GM12892 (cell line): ENCODE data around the gene DHRSX.

Experiments
- POLR2A ChIP-seq: IDR thresholded peaks from 2 replicates; pipeline ENCODE4 v1.6.1; 2011; ENCODE audit warnings: low read depth, low read length, control low read depth
- TAF1 ChIP-seq: IDR thresholded peaks from 2 replicates; pipeline ENCODE4 v1.6.1; 2011; ENCODE audit warnings: low read depth, mild to moderate bottlenecking, control low read depth, low read length, borderline replicate concordance

- TF ChIP-seq TAF1 (no peak), POLR2A (no peak)
Measured at GRCh38 chrX:2360731-2361130, 140.0 kb downstream of the DHRSX start.
